ENCODE data around the gene ATP13A1. TPM values are rescaled to one million over a fixed set of nuclear protein-coding genes. Genes with fewer than 3 reads are reported as not detected.

ATP13A1 gene
- 18.6 and 37.9 TPM in 2 replicates for total RNA-seq

GRCh38 chr19:19663256-19664120 is at the start of gene ATP13A1:
Gene ATP13A1 (minus strand): TSS chr19:19663676. CDS start chr19:19663666, 10 bp downstream.

GRCh38 chr19:19668230-19669012 is 4.9 kb upstream of the ATP13A1 start, which contains the start of gene ZNF101:
Gene ZNF101 (plus strand): TSS chr19:19668839. CDS start chr19:19668964, 125 bp downstream.

GRCh38 chr19:19643158-19644053 is 20.1 kb downstream of the ATP13A1 start, which contains the start of gene GMIP:
Gene GMIP (minus strand): TSS chr19:19643657. CDS start chr19:19643529, 128 bp downstream.

GRCh38 chr19:19627621-19628500 is 35.6 kb downstream of the ATP13A1 start, which contains the start of gene LPAR2:
Gene LPAR2 (minus strand): TSS chr19:19628220. CDS start chr19:19627275, 945 bp downstream.

GRCh38 chr19:19618219-19619051 is 45.0 kb downstream of the ATP13A1 start, which contains the start of gene PBX4:
Gene PBX4 (minus strand): TSS chr19:19618687. CDS start chr19:19618629, 58 bp downstream.

Other genes with a start within 250 kb of the ATP13A1 start
- 1.0 and 1.3 TPM in 2 replicates for gene TSSK6, start 148.1 kb downstream of the ATP13A1 start, total RNA-seq
- 183 and 201 TPM in 2 replicates for gene NDUFA13, start 147.5 kb downstream of the ATP13A1 start, total RNA-seq
- gene YJEFN3, start 134.8 kb downstream of the ATP13A1 start, total RNA-seq = 0.31 TPM in 1 of 2 replicates, not detected in the other
- under 0.01 TPM in 1 of 2 replicates, not detected in the other for gene CILP2, start 125.4 kb downstream of the ATP13A1 start, total RNA-seq
- gene PBX4, start 45.0 kb downstream of the ATP13A1 start, total RNA-seq = 0.06 TPM in 1 of 2 replicates, not detected in the other
- 0.16 and 1.2 TPM in 2 replicates for gene LPAR2, start 35.5 kb downstream of the ATP13A1 start, total RNA-seq
- gene GMIP, start 20.0 kb downstream of the ATP13A1 start, total RNA-seq = 5.5 and 9.8 TPM in 2 replicates
- gene ZNF101, start 5.2 kb upstream of the ATP13A1 start, total RNA-seq = 9.7 and 13.0 TPM in 2 replicates
- gene ZNF14, start 69.4 kb upstream of the ATP13A1 start, total RNA-seq = 3.4 and 5.3 TPM in 2 replicates
- 5.7 and 13.2 TPM in 2 replicates for gene ZNF506, start 158.1 kb upstream of the ATP13A1 start, total RNA-seq
- 2.3 and 4.3 TPM in 2 replicates for gene ZNF253, start 202.2 kb upstream of the ATP13A1 start, total RNA-seq
- 3.6 and 7.0 TPM in 2 replicates for gene ZNF93, start 237.3 kb upstream of the ATP13A1 start, total RNA-seq

Data from bladder microvascular endothelial cell (primary cell).